Upper lobe of right lung (tissue), 1 donor: Measurements from ENCODE around the gene TLK2. TPM values are rescaled to one million over a fixed set of nuclear protein-coding genes. Genes with fewer than 3 reads are reported as not detected.
A peak's percentile ranks its signal among the peaks of the same experiment; 100 is the strongest.
"Not testable (repeated sequence)": the region's sequence is repeated elsewhere in the genome, so short reads cannot be mapped to it uniquely, and the experiment has no call there.

Experiments used
- ATAC-seq: fragments of 200-7000 bp; cut with Tn5 transposase; one replicate; pipeline ENCODE4 v1.9.1; 2020; ENCODE audit warnings: mild to moderate bottlenecking, moderate library complexity
- DNase-seq: peaks from one replicate; pipeline ENCODE4 v3.0.0-alpha.2; 2020
- H3K27ac ChIP-seq: fragments of 200-600 bp; one replicate; pipeline ENCODE4 v1.8.0; 2022
- H3K27me3 ChIP-seq: fragments of 200-600 bp; one replicate; pipeline ENCODE4 v1.8.0; 2022; ENCODE audit warnings: mild to moderate bottlenecking
- H3K36me3 ChIP-seq: fragments of 200-600 bp; one replicate; pipeline ENCODE4 v1.8.0; 2022
- H3K4me1 ChIP-seq: fragments of 200-600 bp; one replicate; pipeline ENCODE4 v1.8.0; 2022
- H3K4me3 ChIP-seq: fragments of 200-600 bp; one replicate; pipeline ENCODE4 v1.8.0; 2022; ENCODE audit warnings: mild to moderate bottlenecking
- H3K9me3 ChIP-seq: fragments of 200-600 bp; one replicate; pipeline ENCODE4 v1.8.0; 2022
- intact Hi-C: fragments of 100-400 bp; cut with DNase I; formaldehyde crosslinking; loops from one replicate; pipeline ENCODE4 v1.11.0; 2022
- total RNA-seq: library from RNA; stranded (reverse); fragmentation: NEBNext Ultra II Directional; extraction: Animal tissue kit (Norgen Biotek cat#: 25700); gene quantifications from one replicate; pipeline ENCODE4 v1.2.1, GENCODE V29; 2021
- TF ChIP-seq, protein P1 (sequence below): fragments of 200-600 bp; IDR thresholded peaks from one replicate; pipeline ENCODE4 v1.8.0; 2022; ENCODE audit warnings: antibody characterized with exemption
- donor health status: DM: no; HTN: yes; CAD: no; lungs with severe emphysema.

Gene TLK2
- total RNA-seq, 1 donor from 2014 or later = 38.4 TPM

DNA sequence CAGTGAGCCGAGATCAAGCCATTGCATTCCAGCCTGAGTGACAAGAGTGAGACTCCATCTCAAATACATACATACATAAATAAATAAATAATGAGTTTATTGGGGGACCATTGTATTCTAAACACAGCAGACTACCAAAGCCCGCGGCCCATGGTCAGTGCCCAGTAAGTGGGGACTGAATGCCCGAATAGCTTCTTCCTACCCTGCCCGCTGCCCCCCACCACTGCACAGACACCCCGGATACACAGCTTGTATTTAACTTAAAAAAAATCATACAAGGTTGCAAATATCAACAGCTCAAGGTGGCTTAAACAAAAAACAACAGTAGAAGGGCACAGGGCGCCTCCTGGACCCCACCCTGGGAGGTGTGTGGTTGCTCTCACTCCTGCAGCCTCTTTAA, 22.6 kb upstream of the TLK2 start:
- H3K9me3 ChIP-seq = no peaks in the 10 kb centered on the region
- no peaks in the 10 kb centered on the region for H3K4me1 ChIP-seq
- no peak for DNase-seq
- H3K27me3 ChIP-seq = no peaks in the 10 kb centered on the region
- TF ChIP-seq, protein P1, sequence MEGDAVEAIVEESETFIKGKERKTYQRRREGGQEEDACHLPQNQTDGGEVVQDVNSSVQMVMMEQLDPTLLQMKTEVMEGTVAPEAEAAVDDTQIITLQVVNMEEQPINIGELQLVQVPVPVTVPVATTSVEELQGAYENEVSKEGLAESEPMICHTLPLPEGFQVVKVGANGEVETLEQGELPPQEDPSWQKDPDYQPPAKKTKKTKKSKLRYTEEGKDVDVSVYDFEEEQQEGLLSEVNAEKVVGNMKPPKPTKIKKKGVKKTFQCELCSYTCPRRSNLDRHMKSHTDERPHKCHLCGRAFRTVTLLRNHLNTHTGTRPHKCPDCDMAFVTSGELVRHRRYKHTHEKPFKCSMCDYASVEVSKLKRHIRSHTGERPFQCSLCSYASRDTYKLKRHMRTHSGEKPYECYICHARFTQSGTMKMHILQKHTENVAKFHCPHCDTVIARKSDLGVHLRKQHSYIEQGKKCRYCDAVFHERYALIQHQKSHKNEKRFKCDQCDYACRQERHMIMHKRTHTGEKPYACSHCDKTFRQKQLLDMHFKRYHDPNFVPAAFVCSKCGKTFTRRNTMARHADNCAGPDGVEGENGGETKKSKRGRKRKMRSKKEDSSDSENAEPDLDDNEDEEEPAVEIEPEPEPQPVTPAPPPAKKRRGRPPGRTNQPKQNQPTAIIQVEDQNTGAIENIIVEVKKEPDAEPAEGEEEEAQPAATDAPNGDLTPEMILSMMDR = no peak
- H3K27ac ChIP-seq = no peak overlapping the region
- H3K36me3 ChIP-seq = no peaks in the 10 kb centered on the region
- intact Hi-C loops = no loop called here
- no peak overlapping the region for H3K4me3 ChIP-seq
- no peak for ATAC-seq

DNA sequence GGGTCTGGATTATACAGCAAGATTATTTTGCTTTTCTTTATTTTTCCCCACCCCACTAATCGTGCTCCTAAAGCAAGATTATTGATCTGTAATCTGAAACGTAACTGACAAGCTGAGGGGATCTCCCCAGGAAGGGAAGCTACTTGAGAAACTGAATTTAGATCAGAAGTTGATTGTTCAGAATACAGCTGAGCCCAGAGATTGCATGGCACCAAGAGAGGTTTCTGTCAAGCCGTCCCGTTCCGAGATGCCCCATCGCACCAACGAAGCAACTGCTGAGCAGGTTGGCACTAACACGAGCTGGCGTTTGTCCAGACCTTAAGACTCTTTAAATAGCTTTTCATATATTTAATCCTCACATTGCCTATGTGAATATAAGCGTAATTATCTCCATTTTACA, 20.1 kb upstream of the TLK2 start:
- intact Hi-C loops, ATAC-seq, H3K27ac ChIP-seq, H3K27me3 ChIP-seq, H3K4me3 ChIP-seq, H3K4me1 ChIP-seq, DNase-seq, H3K9me3 ChIP-seq, H3K36me3 ChIP-seq: not testable (repeated sequence)

DNA sequence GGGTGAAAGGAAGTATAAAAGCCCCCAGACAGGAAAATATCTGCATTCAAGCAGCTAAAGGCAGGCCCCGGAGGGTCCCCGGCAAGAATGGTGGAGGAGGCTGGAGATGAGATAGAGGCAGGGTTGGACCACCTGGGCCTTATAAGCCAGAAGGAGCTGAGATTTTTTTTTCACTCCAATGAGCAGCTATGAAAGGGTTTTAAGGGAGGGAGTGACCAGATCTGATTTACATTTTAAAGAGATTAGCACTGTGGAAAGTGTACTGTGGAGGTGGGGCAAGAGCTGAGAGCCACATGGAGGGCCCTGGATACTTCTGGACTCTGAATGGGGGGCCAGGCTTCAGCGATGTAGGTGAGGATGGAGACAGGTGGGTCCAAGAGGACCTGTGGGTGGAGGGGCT, 14.2 kb upstream of the TLK2 start:
- H3K27me3 ChIP-seq, DNase-seq, H3K9me3 ChIP-seq, intact Hi-C loops, H3K4me3 ChIP-seq, H3K36me3 ChIP-seq, H3K27ac ChIP-seq, H3K4me1 ChIP-seq: not testable (repeated sequence)
- ATAC-seq = peak; percentile 10

DNA sequence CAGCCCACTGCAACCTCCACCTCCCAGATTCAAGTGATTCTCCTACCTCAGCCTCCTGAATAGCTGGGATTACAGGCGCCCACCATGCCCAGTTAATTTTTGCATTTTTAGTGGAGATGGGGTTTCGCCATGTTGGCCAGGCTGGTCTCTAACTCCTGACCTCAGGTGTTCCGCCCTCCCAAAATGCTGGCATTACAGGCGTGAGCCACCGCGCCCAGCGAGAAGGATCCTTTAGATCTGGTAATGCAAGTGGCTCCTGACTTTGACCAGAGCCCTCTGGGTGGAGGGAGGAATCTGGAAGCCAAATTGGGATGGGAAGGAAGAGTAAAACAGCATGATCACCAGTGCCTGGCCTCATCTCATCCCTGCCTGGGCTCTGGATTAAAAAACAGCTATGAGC, 13.4 kb upstream of the TLK2 start:
- H3K27me3 ChIP-seq, H3K36me3 ChIP-seq, H3K4me1 ChIP-seq, ATAC-seq, intact Hi-C loops, H3K9me3 ChIP-seq, H3K27ac ChIP-seq, DNase-seq, H3K4me3 ChIP-seq: not testable (repeated sequence)

DNA sequence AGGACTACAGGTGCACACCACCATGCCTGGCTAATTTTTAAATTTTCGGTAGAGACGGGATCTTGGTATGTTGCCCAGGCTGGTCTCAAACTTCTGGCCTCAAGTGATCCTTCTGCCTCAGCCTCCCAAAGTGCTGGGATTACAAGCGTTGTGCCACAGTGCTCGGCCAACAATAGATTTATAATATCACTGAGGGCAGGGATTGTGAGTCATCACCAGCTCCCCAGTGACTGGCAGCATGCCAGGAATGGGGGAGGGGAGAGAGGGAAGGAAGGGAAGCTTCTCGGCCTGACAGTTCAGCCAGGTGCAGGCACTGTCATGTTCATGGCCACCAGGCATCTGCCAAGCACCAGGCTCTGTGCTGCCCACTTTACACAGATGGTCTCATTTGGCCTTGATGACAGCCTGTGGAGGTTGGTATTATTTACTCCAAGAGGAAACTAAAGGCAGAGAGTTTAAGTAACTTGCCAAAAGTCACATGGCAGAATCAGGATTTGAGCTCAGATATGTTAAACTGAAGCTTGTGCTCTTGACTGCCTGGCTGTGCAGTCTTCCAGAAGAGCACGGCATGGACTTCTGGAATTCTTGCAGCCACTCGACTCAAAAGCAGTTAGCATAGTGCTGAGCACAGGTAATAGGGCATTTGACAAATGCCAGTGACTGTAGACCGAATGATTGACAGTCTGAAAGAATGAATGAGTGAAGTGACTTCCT, 7.8 kb upstream of the TLK2 start:
- peak; percentile 79 for DNase-seq
- ATAC-seq = peak; percentile 75
- H3K27ac ChIP-seq, H3K9me3 ChIP-seq, H3K27me3 ChIP-seq, H3K36me3 ChIP-seq, H3K4me3 ChIP-seq, intact Hi-C loops, H3K4me1 ChIP-seq: not testable (repeated sequence)

DNA sequence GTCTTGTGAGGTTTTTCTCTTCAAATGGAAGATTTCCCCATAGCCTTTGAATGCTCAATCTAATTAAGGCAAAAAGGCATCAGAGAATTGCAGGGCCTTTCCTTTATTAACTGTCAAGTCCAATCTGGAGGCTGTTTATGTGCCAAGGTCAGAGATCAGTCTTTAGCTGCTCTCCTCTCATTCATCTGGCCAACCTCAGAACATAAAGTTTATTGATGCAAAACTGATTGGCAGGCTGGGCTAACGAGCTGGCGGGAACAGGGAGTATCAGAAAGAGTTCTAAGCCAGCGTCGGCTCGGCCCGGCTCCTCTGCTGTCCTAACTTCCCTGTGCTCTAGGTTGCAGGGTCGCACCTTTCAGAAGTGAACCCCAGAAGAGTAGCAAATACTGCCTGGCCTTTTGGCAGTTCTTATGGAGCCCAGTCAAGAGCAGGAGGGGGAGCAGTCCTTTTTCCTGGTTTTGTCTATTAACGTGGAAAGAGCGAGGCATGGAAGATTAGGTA, 7.2 kb upstream of the TLK2 start:
- H3K9me3 ChIP-seq, H3K4me1 ChIP-seq, H3K27me3 ChIP-seq, ATAC-seq, intact Hi-C loops, H3K27ac ChIP-seq, H3K36me3 ChIP-seq, H3K4me3 ChIP-seq: not testable (repeated sequence)
- DNase-seq = peak; percentile 5

DNA sequence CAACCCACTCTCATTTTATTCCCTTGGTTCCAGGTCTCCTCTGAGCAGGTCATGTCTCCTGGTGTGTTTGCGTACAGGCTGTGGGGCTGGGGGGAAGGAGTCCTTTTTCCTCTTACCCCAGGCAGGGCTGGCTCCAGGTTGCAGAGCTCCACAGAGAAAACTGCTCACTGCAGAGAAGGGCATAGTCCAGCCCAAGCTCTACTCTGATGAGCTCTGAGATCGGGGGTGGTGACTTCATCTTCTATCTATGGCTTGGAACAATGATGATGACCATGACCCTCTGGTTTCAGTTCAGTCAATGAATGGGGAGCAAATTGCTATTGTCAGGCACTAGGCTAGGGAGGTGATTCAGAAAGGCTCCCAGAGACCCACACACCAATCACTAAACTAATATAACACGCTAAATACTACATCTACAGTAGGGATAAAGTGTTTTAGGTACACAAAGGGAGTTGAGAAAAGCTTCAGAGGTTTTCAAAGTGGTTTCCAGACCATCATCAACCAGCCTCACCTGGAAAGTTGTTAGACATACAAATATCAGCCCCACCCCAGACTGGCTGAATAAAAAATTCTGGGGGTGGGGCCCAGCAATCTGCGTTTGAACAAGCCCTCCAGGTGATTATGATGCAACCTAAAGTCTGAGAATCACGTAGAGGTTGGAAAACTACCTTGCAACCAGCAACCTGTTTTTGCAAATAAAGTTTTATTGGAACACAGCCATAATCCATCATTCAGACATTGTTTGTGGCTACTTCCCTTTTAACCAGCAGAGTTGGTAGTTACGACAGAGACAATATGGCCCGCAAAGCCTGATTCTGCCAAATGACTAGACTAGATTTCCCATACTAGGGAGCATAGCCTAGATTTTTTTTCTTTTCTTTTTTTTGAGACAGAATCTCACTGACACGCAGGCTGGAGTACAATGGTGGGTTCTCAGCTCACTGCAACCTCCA, 5.3 kb upstream of the TLK2 start:
- intact Hi-C loops, ATAC-seq: not testable (repeated sequence)
- peak; percentile 20 for DNase-seq

DNA sequence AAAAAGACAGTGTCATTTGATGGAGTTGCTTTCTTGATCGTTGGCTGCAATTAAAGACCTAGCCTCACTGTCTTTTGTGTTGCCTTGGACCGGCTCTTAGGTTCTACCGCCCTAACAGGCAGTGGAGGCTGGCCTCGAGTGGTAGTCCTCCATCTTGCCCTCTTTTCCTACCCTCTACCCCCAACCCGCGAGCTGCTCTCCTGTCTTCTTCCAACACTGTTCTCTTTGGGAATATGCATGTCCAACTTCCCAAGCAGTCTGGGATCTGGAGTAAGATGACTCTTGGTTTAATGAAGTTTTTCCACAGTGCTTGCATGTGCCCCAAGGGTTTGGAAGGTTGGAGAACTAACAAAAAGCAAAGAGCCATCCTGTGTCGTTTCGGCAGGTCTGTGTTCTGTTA, 1.5 kb upstream of the TLK2 start:
- H3K27ac ChIP-seq, H3K27me3 ChIP-seq, H3K9me3 ChIP-seq, intact Hi-C loops, ATAC-seq: not testable (repeated sequence)
- peaks cover 12% of the 10 kb centered on the region for H3K36me3 ChIP-seq
- peaks cover 15% of the 10 kb centered on the region for H3K4me1 ChIP-seq
- H3K4me3 ChIP-seq = peak overlapping the region; percentile 63
- DNase-seq = peak; percentile 33

More for the DNA sequence above, 5.3 kb upstream of the TLK2 start:
- H3K9me3 ChIP-seq, H3K36me3 ChIP-seq, H3K4me1 ChIP-seq, H3K27ac ChIP-seq, H3K27me3 ChIP-seq, H3K4me3 ChIP-seq: not testable (repeated sequence)

DNA sequence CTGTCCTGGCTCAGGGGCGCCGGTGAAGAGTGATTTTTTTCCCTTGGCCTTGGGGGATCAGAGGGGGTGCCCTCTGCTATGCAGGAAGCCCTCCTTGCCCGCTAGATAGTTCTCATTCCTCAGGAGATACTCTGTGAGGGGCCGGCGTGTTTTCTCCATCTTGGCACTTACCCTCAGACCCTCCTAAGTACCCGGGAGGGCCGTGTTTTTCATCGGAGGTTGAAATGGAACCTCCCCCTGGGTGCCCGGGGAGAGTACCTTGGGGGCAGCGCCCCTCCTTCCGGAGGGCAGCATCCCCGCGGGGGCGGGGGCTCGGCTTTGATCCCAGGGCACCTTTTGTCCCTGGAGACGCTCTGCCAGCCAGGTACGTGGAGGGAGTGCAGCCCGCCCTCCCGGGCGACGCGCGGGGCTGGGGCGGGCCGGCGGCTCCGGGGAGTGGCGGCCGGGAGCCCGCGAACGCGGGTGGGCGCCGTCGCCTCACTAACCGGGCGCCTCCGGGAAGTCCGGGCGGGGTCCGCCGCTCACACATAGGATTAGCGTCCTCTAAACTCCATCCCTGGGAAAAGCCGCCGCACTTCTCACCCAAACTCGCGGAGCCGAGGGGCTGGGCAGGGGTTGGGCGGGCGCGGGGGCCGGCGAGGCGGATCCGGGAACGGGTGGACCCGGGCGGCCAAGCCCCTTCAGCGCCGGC, 762 bp upstream of the TLK2 start:
- ATAC-seq (peak; percentile 56), DNase-seq (peak; percentile 80)
- Histone ChIP-seq H3K27ac (peak overlapping the region; percentile 84), H3K4me1 (peaks cover 22% of the 10 kb centered on the region), H3K36me3 (peaks cover 17% of the 10 kb centered on the region), H3K4me3 (peak overlapping the region; percentile 63)
- intact Hi-C loops, H3K9me3 ChIP-seq, H3K27me3 ChIP-seq: not testable (repeated sequence)

DNA sequence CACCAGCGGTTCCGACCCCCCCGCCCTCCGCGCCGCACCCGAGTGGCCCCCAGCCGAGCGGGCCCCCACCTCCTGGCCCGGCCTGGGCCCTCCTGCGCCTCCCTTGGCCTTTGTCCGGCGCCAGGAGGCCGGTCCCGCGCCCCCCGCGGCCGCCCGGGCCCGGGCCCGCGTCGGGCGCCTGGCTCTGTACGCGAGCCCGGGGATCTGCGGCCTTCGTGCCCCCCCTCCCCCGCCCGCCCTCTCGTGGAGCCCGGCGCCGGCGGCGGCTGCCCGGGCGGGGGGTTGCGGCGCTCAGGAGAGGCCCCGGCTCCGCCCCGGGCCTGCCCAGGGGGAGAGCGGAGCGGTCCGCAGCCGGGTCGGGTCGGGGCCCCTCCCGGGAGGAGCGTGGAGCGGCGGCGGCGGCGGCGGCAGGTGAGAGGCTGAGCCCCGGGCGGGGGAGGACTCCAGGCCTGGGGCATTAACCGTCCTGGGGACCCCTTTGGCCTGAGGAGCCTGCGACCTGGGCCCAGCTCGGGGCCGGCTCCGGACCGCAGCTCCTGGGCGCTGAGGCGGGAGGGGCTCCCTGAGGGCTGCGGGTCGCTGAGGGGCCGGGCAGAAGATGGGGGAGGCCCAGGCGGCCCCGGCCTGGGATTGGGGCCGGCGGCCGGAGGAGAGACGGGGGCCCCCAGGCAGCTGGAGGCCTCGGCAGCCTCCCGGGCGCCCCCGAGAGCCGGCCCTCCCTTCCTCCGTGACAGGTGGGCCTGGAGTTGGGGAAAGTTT, 434 bp downstream of the TLK2 start:
- peak overlapping the region; percentile 63 for H3K4me3 ChIP-seq
- peaks cover 23% of the 10 kb centered on the region for H3K36me3 ChIP-seq
- H3K27ac ChIP-seq = peak overlapping the region; percentile 89
- H3K4me1 ChIP-seq = peaks cover 23% of the 10 kb centered on the region
- H3K9me3 ChIP-seq, intact Hi-C loops, H3K27me3 ChIP-seq: not testable (repeated sequence)
- peak; percentile 65 for ATAC-seq
- peak; percentile 77 for DNase-seq

DNA sequence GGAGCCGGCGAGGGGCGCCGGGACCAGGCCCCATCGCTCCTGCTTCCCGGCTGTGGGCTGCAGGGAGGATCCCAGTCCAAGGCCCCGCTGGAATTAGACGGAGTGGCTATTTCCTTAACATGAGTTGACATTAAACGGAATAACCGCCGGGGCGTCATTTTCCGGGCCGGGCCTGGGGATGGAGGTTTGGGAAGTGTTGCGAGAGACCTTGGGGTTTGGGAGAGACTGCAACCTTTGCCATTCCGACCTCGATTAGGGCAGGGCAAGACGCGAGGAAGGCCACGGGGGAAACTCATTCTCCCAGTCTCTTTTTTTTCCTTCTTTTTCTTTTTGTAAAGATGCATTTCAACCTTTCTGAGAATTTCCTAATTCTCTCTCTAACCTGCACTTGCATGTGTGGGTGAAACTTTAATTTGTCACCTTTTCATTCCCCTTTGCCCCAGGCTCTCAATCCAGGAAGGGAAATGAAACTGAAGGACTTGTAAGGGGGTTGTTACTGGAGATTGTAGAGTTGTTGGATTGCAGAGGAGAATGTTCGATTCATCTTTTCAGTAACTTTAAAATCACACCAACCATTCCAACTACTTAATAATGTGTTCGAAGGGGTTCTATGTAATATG, 1.1 kb downstream of the TLK2 start:
- intact Hi-C loops, H3K27me3 ChIP-seq, H3K9me3 ChIP-seq: not testable (repeated sequence)
- Histone ChIP-seq H3K4me1 (peaks cover 23% of the 10 kb centered on the region), H3K27ac (peak overlapping the region; percentile 89), H3K4me3 (peak overlapping the region; percentile 63), H3K36me3 (peaks cover 23% of the 10 kb centered on the region)
- ATAC-seq (peak; percentile 9), DNase-seq (peak; percentile 69)

DNA sequence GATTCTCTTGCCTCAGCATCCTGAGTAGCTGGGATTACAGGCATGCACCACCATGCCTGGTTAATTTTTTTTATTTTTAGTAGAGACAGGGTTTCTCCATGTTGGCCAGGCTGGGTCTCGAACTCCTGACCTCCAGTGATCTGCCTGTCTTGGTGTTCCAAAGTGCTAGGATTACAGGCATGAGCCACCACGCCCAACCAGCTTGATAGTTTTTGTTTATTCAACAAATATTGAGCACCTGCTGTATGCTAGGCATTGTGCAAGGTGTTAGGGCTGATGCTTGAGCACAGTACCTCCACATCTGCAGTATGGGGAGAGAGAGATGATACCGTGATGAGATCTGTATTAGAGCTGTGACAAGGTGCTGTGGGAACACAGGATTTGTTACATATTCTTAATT, 3.9 kb downstream of the TLK2 start:
- H3K9me3 ChIP-seq, ATAC-seq, H3K27me3 ChIP-seq, intact Hi-C loops, H3K4me3 ChIP-seq, H3K27ac ChIP-seq: not testable (repeated sequence)
- peak; percentile 15 for DNase-seq
- Histone ChIP-seq H3K36me3 (peaks cover 23% of the 10 kb centered on the region), H3K4me1 (peaks cover 19% of the 10 kb centered on the region)
